GM18519 (cell line): ENCODE data around the gene STMP1.
"Not testable (repeated sequence)": the region's sequence is repeated elsewhere in the genome, so short reads cannot be mapped to it uniquely, and the experiment has no call there.

ENCODE experiments used
- ATAC-seq: cut with Tn5 transposase; IDR thresholded peaks from one replicate; pipeline ENCODE4 v1.9.1; 2021; ENCODE audit warnings: mild to moderate bottlenecking, moderate library complexity; ENCODE audit not compliant: unreplicated experiment, low FRiP score

STMP1 gene

DNA sequence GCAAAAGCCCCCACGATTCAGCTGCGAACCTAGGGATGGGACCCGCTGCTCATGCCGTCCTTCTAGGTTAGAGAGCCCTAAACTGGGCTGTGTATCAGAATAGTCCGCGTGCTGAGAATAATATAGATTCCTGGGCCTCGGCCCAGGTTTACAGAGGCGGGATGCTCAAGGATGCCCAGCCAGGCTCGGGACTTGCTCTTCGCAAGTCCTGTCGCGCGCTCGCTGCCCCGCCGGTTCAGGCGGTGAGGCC is 266 bp upstream of the STMP1 start:
- no peak for ATAC-seq

DNA sequence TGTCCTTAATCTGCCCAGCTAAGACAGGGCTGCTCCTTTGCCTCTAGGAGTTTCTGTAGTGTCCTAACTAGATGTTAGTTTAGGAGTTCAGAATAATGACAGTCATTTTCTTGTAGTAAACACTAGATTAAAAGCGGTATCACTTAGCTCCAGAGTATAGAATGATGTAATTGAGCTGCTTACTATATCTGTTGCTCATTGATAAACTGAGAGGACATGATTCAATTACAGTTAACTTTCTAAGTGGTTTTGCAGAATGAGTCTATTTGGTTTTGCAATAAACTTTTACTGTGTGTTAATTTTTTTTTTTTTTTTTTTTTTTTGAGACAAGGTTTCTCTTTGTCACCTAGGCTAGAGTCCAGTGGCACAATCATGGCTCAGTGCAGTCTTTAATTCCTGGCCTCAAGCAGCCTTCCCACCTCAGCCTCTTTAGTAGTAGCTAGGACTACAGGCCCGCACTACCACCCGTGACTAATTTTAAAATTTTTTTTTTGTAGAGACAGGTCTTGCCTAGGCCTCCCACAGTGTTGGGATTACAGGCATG is 1.8 kb downstream of the STMP1 start:
- no peak for ATAC-seq

DNA sequence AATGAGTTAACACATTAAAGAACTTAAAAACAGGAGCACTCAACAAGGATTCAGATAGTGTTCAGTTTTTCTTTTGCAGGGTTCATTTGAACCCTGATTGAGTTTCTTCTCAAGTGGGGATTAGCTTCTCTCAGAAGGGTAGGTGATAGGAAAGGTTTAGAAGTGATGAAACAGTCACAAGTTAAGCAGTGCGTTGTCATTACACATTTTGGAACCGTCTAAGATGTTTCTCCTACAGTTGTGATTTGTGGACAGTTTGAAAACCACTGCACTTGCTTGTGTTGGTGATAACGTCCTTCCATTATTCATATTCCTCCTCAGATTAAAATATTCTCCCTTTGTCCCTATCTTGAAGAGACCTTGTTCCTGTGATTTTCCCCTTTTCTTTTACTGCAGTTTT is 2.7 kb downstream of the STMP1 start:
- no peak for ATAC-seq

DNA sequence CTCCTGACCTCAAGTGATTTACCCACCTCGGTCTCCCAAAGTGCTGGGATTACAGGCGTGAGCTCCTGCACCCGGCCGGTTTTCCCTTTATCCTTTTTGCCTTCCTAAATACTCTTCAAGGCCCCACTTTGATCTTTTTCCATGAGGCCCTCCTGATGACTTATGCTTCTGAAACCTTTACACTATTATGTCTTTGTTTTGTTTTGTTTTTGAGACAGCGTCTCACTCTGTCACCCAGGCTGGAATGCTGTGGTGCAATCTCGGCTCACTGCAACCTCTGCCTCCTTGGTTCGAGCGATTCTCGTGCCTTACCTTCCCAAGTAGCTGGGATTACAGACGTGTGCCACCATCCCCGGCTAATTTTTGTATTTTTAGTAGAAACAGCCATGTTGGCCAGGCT is 3.8 kb downstream of the STMP1 start:
- no peak for ATAC-seq

DNA sequence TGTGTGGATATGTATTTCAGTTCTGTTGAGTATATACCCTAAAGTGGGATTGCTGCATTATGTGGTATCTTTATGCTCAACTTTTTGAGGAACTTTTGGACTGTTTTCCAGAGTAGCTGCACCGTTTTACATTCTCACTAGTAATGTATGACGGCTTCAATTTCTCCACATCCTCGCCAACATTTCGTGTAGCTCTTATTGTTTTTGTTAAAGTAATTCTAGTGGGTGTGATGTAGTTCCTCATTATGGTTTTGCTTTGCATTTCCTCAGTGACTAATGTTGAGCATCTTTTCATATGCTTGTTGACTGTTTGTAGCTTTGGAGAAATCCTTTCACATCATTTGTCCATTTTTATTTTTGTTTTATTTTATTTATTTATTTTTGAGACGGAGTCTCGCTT is 4.5 kb downstream of the STMP1 start:
- ATAC-seq, result no peak

DNA sequence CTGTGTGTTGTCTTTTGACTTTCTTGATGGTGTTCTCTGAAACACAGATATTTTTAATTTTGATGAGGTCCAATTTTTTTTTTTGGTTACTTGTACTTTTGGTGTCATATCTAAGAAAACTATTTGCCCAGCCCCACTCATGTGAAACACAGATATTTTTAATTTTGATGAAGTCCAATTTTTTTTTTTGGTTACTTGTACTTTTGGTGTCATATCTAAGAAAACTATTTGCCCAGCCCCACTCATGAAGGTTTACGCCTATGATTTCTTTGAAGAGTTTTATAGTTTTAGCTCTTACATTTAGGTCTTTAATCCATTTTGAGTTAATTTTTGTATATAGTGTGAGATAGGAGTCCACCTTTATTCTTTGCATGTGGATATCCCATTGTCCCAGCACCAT is 5.3 kb downstream of the STMP1 start:
- ATAC-seq, result not testable (repeated sequence)

DNA sequence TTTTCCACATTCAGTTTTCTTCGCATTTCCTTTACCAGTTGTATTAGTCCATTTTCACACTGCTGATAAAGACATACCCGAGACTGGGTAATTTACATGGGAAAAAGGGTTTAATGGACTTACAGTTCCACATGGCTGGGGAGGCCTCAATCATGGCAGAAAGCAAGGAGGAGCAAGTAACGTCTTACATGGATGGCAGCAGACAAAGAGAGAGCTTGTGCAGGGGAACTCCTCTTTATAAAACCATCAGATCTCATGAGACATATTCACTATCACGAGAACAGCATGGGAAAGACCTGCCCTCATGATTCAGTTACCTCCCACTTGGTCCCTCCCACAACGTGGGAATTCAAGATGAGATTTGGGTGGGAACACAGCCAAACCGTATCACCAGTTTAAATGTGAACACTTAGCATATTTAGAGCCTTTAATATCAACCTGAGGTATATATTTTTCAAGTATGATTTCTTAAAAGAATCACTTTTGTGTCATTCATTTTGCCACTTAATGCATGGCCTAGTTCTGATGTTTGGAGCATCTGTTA is 6.6 kb downstream of the STMP1 start:
- ATAC-seq, result not testable (repeated sequence)

DNA sequence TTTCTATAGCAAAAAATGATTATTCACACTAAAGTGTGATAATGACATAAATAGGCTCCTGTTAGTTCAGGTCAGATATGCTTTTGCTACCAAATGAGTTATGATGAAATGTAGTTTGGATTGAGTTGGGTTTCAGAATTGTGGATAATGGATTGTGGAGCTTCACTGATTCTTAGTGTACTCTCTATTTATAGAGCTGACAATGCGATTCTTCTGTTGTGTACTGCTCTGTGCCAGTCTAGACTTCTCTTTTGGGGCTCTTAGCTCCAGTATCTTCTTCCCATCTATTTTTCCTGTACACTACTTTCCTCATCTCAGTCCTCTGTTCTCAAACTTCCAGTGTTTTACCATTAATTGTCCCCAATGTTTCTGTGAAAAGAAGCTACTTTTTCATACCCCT is 7.5 kb downstream of the STMP1 start:
- ATAC-seq, result no peak

DNA sequence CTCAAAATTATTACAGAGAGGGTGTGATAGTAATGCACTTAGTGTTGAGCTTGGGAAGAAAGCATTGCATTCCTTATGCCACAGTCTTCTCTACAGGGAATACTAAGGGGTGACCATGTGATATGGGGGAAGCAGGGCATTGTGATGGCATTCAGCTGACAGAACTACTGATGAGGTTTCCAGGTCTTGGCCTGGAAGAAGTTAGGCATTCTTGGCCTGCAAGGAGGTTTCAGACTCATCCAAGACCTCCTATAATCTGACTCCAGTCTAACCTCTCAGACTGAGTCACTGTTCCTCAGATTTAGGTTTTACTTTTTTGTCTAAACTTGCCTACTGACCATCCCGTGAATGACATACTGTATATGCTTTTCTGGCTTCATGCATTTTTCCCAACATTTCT is 7.9 kb downstream of the STMP1 start:
- ATAC-seq, result no peak

DNA sequence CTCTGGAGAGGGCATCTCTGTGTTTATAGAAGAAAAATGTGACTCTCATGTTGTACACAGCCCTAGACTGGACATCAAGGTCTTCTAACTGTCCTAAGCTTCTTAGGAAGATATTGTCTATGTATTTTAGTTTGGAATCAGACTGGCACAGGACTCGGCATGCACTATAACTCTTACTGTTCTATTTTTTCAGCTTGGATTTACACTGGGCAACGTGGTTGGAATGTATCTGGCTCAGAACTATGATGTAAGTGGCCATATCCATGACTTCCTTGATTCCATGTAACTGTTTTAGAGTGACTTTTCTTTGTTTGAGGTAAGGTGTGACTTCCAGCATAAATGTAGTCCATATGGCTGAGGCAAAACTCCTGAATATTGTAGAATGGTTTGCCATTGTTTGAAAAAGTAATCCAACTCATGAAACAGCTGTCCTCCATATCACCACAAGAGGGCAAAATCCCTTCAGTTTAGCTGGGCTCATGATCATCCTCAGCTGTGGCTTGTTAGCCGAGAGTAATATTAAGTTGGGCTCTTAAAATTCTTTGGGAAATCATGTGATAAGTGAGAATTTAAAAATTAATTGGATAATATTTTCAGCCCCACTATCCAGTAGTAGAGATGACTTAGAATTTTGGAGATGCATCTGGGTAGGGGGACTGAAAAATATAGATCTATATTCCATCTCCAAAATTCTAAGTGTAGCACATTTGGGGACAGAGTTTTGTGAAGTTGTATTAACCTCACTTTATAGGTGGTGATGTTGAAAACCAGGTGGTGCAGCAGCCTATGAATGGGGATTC is 10.4 kb downstream of the STMP1 start:
- ATAC-seq, result no peak

DNA sequence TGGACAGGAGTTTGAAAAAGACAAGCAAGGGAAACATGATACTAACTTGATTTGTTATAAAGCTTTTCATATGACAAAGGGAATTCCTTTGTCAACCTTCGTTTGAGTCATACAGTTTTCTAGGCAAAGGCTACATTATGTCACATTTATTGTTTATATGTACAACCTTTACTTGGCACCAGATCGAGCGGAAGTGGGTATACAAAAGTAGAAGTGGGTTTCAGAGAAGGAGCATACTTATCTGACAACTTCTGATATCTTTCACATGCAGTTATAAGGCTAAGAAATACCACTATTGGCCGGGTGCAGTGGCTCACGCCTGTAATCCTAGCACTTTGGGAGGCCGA is 11.0 kb downstream of the STMP1 start:
- ATAC-seq, result no peak

DNA sequence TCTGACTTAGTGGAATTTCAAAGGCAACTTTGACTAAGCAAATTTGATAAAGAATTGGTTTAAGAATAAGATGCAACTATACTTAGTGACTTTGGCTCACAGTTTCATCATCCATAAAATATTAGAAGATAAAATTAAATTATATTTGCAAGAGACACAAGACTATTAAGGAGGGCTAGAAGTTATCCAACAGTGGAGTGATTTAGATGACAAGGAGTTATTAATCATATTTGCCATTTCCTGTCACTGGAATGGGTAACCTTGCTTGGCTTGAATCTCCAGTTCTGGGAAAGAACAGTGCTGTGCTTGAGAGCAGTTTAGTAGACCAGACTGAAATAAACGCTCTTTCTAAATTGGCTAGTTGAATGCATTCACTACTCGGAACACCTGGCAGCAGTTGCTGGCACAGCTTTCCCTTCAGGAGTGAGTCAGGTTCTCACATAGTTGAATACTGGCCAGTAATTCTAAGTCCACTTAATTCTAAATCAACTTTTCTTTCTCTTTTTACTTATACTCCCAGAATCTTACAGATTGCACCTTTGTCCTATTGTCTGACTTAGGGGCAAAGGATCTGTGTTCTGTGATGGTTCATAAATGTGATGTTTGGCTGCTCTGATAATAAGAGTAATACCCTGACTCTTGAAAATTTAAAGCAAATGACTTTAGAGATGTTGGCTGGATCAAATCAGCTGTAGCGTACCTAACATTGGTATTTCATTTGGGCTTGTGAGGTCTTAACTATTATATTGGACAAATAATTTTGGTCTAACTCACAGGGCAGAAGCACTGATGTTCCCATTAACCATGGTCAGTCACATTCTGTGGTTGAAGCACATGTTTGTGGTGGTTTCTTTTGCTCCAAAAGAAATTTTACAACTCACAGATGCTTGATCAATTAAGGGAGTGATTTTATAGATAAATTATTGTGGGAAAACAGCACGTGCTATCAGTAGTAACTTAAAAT is 16.6 kb downstream of the STMP1 start:
- no peak for ATAC-seq

DNA sequence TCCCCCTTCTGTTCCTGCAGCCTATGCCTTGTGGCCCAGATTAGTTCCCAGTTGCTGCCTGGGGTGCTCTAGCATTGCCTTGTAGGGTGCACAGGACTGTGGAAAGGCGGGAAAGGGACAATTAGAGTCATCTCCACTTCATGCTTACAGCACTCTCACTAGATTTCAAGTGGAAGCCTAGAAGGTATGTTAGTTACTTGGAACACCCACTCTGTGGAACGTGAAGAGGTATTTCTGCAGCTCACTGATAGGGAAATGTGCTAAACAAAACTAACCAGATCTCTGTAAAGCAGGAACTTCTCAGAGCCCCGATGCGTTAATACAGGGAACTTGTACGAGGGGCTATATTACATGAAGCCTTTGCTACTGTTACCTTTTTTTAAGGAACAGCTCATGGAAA is 19.4 kb downstream of the STMP1 start:
- ATAC-seq, result no peak

DNA sequence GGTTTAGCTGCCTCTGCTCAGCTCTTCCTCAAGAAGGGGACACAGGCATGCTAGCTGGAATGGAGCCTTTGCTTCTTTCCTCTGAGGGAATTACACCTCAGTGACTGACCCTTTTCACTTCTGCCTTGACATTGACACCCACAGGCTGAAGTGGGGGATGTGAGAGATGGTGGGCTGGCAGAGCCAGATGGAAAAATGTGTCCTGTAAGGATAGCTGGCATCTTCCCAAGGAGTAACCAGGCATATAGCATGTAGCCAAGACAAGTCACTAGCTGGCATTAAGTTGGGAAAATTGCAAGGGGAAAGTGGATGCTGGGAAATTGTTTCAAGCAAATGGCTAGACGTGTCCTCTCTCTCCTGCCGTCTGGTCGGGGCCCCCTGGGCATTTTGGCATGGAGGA is 19.9 kb downstream of the STMP1 start:
- no peak for ATAC-seq

DNA sequence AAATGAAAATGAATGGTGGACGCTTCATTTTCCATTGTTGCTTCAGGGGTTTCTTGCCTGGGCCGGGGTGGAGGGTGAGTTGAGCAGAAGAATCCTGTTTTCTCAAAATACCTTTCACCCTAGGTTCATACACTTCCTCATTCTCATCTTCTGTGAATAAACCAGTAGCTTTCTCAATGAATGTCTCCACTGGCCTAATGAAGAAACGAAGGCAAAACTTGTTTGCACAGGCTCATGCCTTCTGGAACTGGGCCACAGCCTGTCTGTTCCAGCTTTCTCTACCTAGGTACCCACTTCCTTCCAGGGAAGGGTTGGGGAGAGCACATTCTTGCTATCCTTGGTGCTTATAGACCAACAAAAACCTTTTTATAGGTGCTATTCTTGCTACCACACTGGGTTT is 21.3 kb downstream of the STMP1 start:
- no peak for ATAC-seq

DNA sequence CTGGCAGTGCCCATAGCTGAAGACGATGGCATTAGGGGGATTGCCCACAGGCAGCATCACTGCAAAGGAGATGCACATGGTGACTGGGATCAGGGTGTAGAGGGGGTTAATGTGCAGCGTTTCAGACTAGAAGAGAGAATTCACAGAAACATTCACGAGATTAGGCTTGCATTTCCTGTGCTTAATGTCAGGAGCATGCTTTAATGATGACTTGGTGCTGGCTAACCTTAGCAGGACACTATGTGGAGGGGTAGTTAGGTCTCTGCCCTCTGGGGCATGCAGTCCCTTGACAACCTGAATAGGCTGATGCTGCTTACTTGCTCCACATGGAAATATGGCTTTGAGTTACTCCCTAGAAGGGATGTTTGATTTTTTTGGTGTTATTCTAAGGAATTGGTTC is 21.8 kb downstream of the STMP1 start:
- ATAC-seq, result no peak

DNA sequence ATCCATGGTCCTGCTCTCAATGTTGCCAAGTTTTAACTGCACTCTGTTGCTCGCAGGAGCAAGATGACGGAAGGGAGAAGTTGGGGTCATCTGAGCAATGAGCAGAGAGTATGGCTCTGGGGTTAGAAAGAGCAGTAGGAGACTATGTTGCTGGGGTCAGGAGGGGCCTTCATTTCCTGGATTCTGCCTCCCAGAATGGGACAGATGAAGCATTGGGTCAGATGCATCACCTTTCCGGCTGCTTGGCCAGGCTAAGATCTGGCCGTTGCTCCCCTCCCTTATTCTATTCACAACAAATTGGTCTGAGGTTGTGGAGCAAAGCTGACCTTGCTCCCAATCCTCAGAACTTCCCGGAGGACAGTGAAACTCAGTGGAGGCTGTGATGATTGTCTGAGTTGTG is 22.4 kb downstream of the STMP1 start:
- ATAC-seq, result no peak

DNA sequence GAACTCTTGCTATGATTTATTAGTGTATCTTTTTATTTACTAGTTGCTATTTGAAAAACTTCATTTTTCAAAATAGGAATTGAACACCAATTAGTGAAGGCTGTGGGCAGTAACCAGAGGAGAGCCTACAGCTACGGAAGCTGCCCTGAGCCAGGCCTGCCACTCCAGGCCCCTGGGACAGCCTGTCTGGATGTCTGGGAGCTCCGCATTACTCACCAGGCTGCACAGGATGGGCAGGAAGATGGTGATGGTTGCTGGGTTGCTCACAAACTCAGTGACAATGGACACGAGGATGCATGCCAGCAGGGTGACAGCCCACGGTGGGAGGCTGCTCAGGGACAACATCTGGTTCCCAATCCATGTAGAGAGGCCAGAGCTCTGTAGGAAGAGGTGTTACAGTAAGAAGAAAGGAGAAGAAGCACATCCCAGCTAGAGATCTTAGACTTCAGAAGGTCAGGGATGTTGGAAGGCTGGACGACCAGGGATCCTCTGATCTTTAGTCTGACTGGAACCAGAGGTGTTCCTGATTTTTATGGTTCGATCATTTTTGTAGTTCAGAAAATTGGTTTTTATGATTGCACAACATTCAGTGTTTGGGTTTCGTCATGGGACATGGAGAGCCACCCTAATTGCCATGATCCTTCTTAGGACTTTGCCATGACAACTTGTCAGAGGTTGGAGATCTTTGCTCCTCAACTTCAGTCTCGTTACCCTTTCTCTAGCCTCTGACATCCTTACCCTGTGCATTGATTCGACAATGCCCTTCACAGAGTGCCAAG is 23.2 kb downstream of the STMP1 start:
- ATAC-seq, result no peak

DNA sequence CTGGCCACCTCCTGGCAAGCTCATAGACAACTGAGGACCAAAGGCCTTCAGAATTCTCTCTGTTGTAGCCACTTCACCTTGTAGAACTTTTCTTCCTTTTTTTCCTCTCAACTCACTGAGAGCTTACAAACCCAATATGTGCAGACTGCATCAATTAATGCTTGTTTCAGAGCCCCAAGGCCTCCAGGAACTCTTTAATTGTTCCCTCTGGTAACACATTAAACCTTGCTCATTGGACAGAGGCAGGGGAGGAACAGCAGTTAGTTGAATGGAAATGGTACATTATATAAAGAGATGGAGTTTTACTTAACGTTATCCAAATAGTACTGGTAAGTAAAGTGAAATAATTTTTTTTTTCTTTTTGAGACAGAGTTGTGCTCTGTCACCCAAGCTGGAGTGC is 25.2 kb downstream of the STMP1 start:
- ATAC-seq, result no peak

DNA sequence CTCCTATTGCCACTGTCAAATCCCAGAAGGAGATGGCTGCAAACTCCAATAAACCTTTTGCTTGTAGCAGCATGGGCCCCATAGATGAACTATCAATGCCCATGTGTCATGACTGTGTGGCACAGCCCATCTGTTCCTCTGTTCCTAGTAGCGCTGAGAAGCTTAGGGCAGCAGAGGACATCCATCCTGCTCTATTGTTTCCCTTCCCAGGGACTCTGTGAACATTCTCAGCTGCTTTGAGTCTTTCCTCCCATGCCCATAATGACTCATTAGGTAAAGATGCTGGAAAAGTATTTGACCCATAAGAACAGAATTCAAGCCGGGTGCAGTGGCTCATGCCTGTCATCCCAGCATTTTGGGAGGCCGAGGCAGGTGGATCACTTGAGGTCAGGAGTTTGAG is 28.3 kb downstream of the STMP1 start:
- no peak for ATAC-seq

DNA sequence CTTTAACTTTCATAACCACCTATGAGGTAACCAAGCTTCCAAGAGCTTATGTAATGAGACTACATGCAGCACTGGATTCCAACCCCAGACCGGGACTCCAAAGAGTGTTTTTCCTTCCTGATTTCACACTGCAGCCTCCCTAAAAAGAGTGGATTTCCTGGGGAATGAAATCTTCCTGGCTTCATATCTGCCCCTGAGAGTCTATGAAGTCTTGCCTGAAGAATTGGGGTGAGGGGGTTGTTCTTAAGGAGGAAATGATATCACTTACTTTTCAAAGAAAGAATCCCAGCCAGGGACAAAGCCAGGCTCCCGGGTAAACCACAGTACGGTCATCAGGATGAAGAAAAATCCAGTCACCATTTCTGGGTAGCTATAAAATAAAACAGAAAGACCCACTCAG is 29.7 kb downstream of the STMP1 start:
- ATAC-seq, result no peak
